Ascending aorta (tissue), 2 donors: Measurements from ENCODE around the gene XRN1. TPM values are rescaled to one million over a fixed set of nuclear protein-coding genes. Genes with fewer than 3 reads are reported as not detected.
A peak's percentile ranks its signal among the peaks of the same experiment; 100 is the strongest.
"Not testable (repeated sequence)": the region's sequence is repeated elsewhere in the genome, so short reads cannot be mapped to it uniquely, and the experiment has no call there.

Experiments used
- DNase-seq, 2 donors: peaks; one replicate each; pipeline ENCODE4 v3.0.0-alpha.2; 2019; ENCODE audit warnings: low spot score in 2 of 2
- H3K27ac ChIP-seq, 2 donors: fragments of 200-600 bp; sonication (generic); one replicate each; pipeline ENCODE4 v1.5.1; 2016 to 2017; ENCODE audit warnings: mild to moderate bottlenecking in 1 of 2
- H3K27me3 ChIP-seq: fragments of 200-600 bp; sonication (generic); one replicate; pipeline ENCODE4 v1.5.1; 2017
- H3K36me3 ChIP-seq, 2 donors: fragments of 200-600 bp; sonication (generic); one replicate each; pipeline ENCODE4 v1.5.1; 2016
- H3K4me1 ChIP-seq, 2 donors: fragments of 200-600 bp; sonication (generic); one replicate each; pipeline ENCODE4 v1.5.1; 2016 to 2017; ENCODE audit warnings: mild to moderate bottlenecking in 1 of 2
- H3K4me3 ChIP-seq, 2 donors: fragments of 200-600 bp; sonication (generic); one replicate each; pipeline ENCODE4 v1.5.1; 2016 to 2017; ENCODE audit warnings: mild to moderate bottlenecking in 1 of 2
- H3K9me3 ChIP-seq, 2 donors: fragments of 200-600 bp; sonication (generic); one replicate each; pipeline ENCODE4 v1.5.1; 2016
- intact Hi-C: fragments of 100-400 bp; cut with DNase I; formaldehyde crosslinking; loops from one replicate; pipeline ENCODE4 v1.15.1; 2023
- total RNA-seq: library from RNA; depleted of rRNA; stranded (reverse); fragments of >200 nt; gene quantifications from one replicate; pipeline ENCODE4 v1.1.0, GENCODE V29; 2016
- TF ChIP-seq, protein P1 (sequence below), 3 experiments: fragments of 200-600 bp in 2 of 3; fragments of 450-650 bp in 1 of 3; sonication (generic) in 2 of 3; IDR thresholded peaks; one replicate each; pipeline ENCODE4 v1.5.1; 2016 to 2019; ENCODE audit warnings: antibody characterized with exemption in 3 of 3, mild to moderate bottlenecking in 1 of 3, moderate library complexity in 1 of 3

Gene XRN1
- total RNA-seq, 1 donor from 2014 or later = 10.1 TPM

DNA sequence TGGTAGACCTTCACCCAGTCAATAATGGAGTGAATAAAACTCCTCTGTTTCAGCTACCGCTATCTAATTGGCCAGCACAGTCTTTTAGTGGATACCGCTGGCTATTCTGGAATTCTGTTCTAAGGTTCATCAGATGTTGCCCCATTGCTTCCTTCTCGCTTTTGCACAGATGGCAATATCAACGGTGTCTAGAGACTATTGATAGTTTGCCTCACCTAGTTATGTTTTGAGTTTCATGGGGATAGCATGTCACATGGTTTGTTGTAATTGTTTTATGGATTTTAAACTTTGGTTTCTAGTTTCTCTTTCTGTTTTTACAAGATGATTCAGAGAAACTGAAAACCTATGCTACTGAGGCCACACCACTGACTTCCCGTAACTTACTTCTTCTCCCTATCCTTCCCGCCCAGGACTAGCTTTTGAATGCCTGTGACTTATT lies 2.0 kb downstream of the XRN1 start:
- intact Hi-C loops = loop anchor here (5.0 to 10.0 kb wide), 5 partner anchors 234 to 1529 kb away; partner anchors contain the start of genes DIPK2A, RNF7, SLC25A36 and TRPC1
- peaks cover 0 to 6% of the 10 kb centered on the region in 2 donors for H3K4me1 ChIP-seq
- TF ChIP-seq, protein P1, sequence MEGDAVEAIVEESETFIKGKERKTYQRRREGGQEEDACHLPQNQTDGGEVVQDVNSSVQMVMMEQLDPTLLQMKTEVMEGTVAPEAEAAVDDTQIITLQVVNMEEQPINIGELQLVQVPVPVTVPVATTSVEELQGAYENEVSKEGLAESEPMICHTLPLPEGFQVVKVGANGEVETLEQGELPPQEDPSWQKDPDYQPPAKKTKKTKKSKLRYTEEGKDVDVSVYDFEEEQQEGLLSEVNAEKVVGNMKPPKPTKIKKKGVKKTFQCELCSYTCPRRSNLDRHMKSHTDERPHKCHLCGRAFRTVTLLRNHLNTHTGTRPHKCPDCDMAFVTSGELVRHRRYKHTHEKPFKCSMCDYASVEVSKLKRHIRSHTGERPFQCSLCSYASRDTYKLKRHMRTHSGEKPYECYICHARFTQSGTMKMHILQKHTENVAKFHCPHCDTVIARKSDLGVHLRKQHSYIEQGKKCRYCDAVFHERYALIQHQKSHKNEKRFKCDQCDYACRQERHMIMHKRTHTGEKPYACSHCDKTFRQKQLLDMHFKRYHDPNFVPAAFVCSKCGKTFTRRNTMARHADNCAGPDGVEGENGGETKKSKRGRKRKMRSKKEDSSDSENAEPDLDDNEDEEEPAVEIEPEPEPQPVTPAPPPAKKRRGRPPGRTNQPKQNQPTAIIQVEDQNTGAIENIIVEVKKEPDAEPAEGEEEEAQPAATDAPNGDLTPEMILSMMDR (IDR thresholded peaks at IDR 0.05) = no peak

DNA sequence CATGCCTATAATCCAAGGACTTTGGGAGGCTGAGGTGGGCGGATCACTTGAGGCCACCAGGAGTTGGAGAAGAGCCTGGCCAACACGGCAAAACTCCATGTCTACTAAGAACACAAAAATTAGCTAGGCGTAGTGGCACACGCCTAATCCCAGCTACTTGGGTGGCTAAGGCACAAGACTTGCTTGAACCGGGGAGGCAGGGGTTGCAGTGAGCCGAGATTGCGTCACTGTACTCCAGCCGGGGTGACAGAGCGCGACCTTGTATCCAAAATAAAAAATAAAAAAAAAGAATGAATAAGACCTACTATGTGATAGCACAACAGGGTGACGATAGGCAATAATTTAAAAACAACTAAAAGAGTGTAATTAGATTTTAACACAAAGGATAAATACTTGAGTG lies 3.5 kb downstream of the XRN1 start:
- intact Hi-C loops = loop anchor here (10.0 kb wide), 2 partner anchors 280 to 1530 kb away; partner anchors contain the start of genes DIPK2A and TRPC1
- TF ChIP-seq, protein P1 (IDR thresholded peaks at IDR 0.05) = no peak
- no peaks in the 10 kb centered on the region for H3K9me3 ChIP-seq
- H3K36me3 ChIP-seq = no peaks in the 10 kb centered on the region
- H3K4me3 ChIP-seq = no peak overlapping the region
- H3K27ac ChIP-seq = no peak overlapping the region
- no peak for DNase-seq
- H3K27me3 ChIP-seq = no peaks in the 10 kb centered on the region
- peaks cover 0 to 6% of the 10 kb centered on the region in 2 donors for H3K4me1 ChIP-seq

More for the DNA sequence above, 2.0 kb downstream of the XRN1 start:
- H3K36me3 ChIP-seq = no peaks in the 10 kb centered on the region
- no peaks in the 10 kb centered on the region for H3K27me3 ChIP-seq
- no peak overlapping the region for H3K27ac ChIP-seq
- DNase-seq = no peak
- H3K4me3 ChIP-seq = peak overlapping the region; percentile 88 to 90
- H3K9me3 ChIP-seq = no peaks in the 10 kb centered on the region

DNA sequence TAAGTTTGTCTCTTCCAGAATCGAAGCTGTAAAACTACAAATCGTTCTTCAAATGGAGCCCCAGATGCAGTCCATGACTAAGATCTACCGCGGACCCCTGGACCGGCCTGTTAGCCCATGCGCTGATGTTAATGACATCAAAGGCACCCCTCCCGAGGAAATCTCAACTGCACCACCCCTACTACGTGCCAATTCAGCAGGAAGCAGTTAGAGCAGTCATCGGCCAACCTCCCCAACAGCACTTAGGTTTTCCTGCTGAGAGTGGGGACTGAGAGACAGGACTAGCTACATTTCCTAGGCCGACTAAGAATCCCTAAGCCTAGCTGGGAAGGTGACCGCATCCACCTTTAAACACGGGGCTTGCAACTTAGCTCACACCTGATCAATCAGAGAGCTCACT lies 4.8 kb downstream of the XRN1 start:
- not testable (repeated sequence) for H3K4me3 ChIP-seq, H3K9me3 ChIP-seq, H3K27me3 ChIP-seq, DNase-seq, H3K36me3 ChIP-seq, H3K27ac ChIP-seq, H3K4me1 ChIP-seq
- intact Hi-C loops = loop anchor here (10.0 kb wide), 2 partner anchors 282 to 1532 kb away; partner anchors contain the start of genes DIPK2A and TRPC1

DNA sequence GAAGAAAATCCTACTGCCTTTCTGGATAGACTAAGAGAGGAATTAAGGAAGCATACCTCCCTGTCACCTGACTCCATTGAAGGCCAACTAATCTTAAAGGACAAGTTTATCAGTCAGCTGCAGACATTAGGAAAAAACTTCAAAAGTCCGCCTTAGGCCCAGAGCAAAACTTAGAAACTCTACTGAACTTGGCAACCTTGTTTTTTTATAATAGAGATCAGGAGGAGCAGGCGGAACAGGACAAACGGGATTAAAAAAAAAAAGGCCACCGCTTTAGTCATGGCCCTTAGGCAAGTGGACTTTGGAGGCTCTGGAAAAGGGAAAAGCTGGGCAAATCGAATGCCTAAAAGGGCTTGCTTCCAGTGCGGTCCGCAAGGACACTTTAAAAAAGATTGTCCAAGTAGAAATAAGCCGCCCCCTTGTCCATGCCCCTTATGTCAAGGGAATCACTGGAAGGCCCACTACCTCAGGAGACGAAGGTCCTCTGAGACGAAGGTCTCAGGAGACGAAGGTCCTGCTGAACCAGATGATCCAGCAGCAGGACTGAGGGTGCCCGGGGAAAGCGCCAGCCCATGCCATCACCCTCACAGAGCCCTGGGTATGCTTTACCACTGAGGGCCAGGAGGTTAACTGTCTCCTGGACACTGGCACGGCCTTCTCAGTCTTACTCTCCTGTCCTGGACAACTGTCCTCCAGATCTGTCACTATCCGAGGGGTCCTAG lies 8.2 kb downstream of the XRN1 start:
- H3K9me3 ChIP-seq, H3K4me3 ChIP-seq, H3K27ac ChIP-seq, H3K4me1 ChIP-seq, H3K36me3 ChIP-seq, H3K27me3 ChIP-seq, DNase-seq: not testable (repeated sequence)
- intact Hi-C loops = loop anchor here (10.0 kb wide), 2 partner anchors 285 to 1535 kb away; partner anchors contain the start of genes DIPK2A and TRPC1

DNA sequence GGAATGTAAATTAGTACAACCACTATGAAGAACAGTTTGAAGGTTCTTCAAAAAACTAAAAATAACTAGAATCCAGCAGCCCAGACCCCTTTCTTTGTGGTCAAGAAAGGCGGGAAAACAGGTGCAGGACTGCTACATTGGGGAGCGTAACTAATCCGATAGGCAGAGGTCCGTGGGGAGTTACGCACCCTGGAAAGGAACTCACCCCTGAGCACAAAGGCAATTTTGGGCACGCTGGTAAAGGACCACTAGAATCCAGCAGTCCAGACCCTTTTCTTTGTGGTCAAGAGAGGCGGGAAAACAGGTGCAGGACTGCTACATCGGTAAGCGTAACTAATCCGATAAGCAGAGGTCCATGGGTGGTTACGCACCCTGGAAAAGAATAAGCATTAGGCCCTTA lies 9.7 kb downstream of the XRN1 start:
- H3K9me3 ChIP-seq, H3K4me3 ChIP-seq, H3K36me3 ChIP-seq, intact Hi-C loops, H3K27me3 ChIP-seq, DNase-seq, H3K4me1 ChIP-seq, H3K27ac ChIP-seq: not testable (repeated sequence)

DNA sequence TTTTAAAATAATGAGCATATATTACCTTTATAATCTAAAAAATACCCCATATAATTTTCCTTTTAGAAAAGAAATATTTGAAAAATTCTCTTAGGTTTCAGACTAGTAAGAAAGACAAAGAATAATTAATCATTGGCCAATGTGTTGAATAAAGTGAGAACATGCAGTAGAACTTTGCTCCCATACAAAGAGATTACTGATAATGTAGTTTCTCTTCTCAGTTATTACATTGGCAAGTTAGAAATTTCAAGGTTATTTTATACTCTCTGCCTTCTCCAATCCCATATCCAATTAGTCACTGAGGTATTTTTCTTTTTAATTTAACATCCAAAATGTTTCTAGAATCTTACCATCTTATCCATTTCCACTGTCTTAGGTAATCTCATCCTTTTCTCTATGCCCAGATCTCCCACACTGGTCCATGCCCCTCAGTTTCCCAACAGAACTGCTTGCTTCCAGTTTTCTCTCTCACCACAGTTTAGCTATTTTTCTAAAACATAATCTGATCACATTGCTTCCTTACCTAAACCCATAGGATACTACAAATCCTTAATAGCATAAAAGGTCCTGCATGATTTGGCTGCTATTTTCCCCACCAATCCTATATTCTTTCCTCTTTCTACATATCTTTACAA lies 10.8 kb downstream of the XRN1 start:
- DNase-seq = no peak
- no peaks in the 10 kb centered on the region for H3K9me3 ChIP-seq
- intact Hi-C loops = no loop called here
- H3K27me3 ChIP-seq = no peaks in the 10 kb centered on the region
- TF ChIP-seq, protein P1 (IDR thresholded peaks at IDR 0.05) = no peak
- no peak overlapping the region for H3K4me3 ChIP-seq
- H3K36me3 ChIP-seq = no peaks in the 10 kb centered on the region
- no peak overlapping the region for H3K27ac ChIP-seq
- H3K4me1 ChIP-seq = no peaks in the 10 kb centered on the region

DNA sequence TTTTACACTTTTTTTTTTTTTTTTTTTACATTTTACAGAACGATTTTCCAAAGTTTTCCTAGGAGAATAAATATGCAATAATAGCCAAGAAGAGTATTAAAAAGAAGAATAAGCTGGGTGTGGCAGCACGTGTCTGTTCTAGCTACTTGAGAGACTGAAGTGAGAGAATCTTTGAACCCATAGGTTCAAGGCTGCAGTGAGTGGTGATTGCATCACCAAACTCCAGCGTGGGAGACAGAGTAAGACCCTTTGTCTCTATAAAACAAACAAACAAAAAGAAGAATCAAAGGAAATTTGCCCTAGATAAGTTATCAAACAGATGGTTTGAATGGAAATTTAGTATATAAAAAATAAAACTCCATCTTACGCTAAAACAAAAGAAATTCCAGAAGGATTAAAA lies 13.3 kb downstream of the XRN1 start:
- Histone ChIP-seq H3K36me3 (peaks cover 17 to 21% of the 10 kb centered on the region in 2 donors), H3K27ac (no peak overlapping the region), H3K4me3 (no peak overlapping the region), H3K4me1 (no peaks in the 10 kb centered on the region), H3K27me3 (no peaks in the 10 kb centered on the region), H3K9me3 (no peaks in the 10 kb centered on the region)
- intact Hi-C loops = no loop called here
- DNase-seq = no peak
- TF ChIP-seq, protein P1 (IDR thresholded peaks at IDR 0.05) = no peak
